HEK293T (cell line): Measurements from ENCODE around the gene THOP1.

Experiments used
- BHLHE40 ChIP-seq: fragments of 450-650 bp; IDR thresholded peaks from 2 replicates; pipeline ENCODE4 v1.6.1; 2016; ENCODE audit warnings: mild to moderate bottlenecking, moderate library complexity, borderline replicate concordance
- ELF4 ChIP-seq: fragments of 450-650 bp; IDR thresholded peaks from 2 replicates; pipeline ENCODE4 v1.6.1; 2017; ENCODE audit warnings: antibody characterized with exemption
- FOXK2 ChIP-seq: fragments of 450-650 bp; IDR thresholded peaks from 2 replicates; pipeline ENCODE4 v1.6.1; 2016; ENCODE audit warnings: mild to moderate bottlenecking
- FOXM1 ChIP-seq: fragments of 450-650 bp; IDR thresholded peaks from 2 replicates; pipeline ENCODE4 v1.6.1; 2017; ENCODE audit warnings: mild to moderate bottlenecking, borderline replicate concordance
- L3MBTL2 ChIP-seq: fragments of 450-650 bp; conservative IDR thresholded peaks from 2 replicates; pipeline ENCODE4 v1.6.1; 2016; ENCODE audit warnings: mild to moderate bottlenecking
- LEF1 ChIP-seq: fragments of 450-650 bp; IDR thresholded peaks from 2 replicates; pipeline ENCODE4 v1.6.1; 2017; ENCODE audit warnings: mild to moderate bottlenecking, borderline replicate concordance
- SP1 ChIP-seq: fragments of 450-650 bp; IDR thresholded peaks from 2 replicates; pipeline ENCODE4 v1.6.1; 2017
- SUZ12 ChIP-seq: fragments of 450-650 bp; IDR thresholded peaks from 2 replicates; pipeline ENCODE4 v1.6.1; 2016; ENCODE audit warnings: mild to moderate bottlenecking
- TARDBP ChIP-seq: fragments of 450-650 bp; IDR thresholded peaks from 2 replicates; pipeline ENCODE4 v1.6.1; 2016

- TF ChIP-seq FOXM1 (no peak), SP1 (no peak), L3MBTL2 (no peak), BHLHE40 (no peak), SUZ12 (no peak), ELF4 (no peak), LEF1 (no peak), TARDBP (no peak), FOXK2 (no peak)
Measured at GRCh38 chr19:2863816-2864215, 78.5 kb downstream of the THOP1 start.
